Measurements from ENCODE around the gene PALMD.

The PALMD gene

GRCh38 chr1:99608058-99608457 is 37.9 kb upstream of the PALMD start:
- no peak overlapping the region for H3K27ac ChIP-seq
- H3K27me3 ChIP-seq (ENCODE audit: insufficient read depth, low read depth, severe bottlenecking) = no peaks in the 10 kb centered on the region
- TF ChIP-seq CTCF (IDR thresholded peaks at IDR 0.05; ENCODE audit: low read depth, low read length) = no peak
- no peak overlapping the region for H3K4me3 ChIP-seq (ENCODE audit: low read depth, low read length)
- H3K36me3 ChIP-seq = no peaks in the 10 kb centered on the region
- DNase-seq = no peak
- H3K9me3 ChIP-seq (ENCODE audit: severe bottlenecking) = peaks cover 3% of the 10 kb centered on the region

- no peak overlapping the region for H3K27ac ChIP-seq
- no peak for DNase-seq
Observed at GRCh38 chr1:99613716-99614115, 32.2 kb upstream of the PALMD start.

GRCh38 chr1:99614728-99615127 is 31.2 kb upstream of the PALMD start:
- Histone ChIP-seq H3K27ac (no peak overlapping the region), H3K4me3 (ENCODE audit: low read depth, low read length) (no peak overlapping the region), H3K9me3 (ENCODE audit: severe bottlenecking) (no peaks in the 10 kb centered on the region), H3K27me3 (ENCODE audit: insufficient read depth, low read depth, severe bottlenecking) (no peaks in the 10 kb centered on the region), H3K36me3 (no peaks in the 10 kb centered on the region)
- no peak for TF ChIP-seq CTCF (IDR thresholded peaks at IDR 0.05; ENCODE audit: low read depth, low read length)
- DNase-seq = no peak

More at GRCh38 chr1:99613716-99614115, 32.2 kb upstream of the PALMD start:
- Histone ChIP-seq H3K27me3 (ENCODE audit: insufficient read depth, low read depth, severe bottlenecking) (no peaks in the 10 kb centered on the region), H3K36me3 (no peaks in the 10 kb centered on the region), H3K4me3 (ENCODE audit: low read depth, low read length) (no peak overlapping the region), H3K9me3 (ENCODE audit: severe bottlenecking) (no peaks in the 10 kb centered on the region)
- TF ChIP-seq CTCF (IDR thresholded peaks at IDR 0.05; ENCODE audit: low read depth, low read length) = no peak

- no peak for DNase-seq
- no peak for TF ChIP-seq CTCF (IDR thresholded peaks at IDR 0.05; ENCODE audit: low read depth, low read length)
- H3K4me3 ChIP-seq (ENCODE audit: low read depth, low read length) = no peak overlapping the region
- H3K36me3 ChIP-seq = no peaks in the 10 kb centered on the region
- H3K9me3 ChIP-seq (ENCODE audit: severe bottlenecking) = no peaks in the 10 kb centered on the region
- no peak overlapping the region for H3K27ac ChIP-seq
- no peaks in the 10 kb centered on the region for H3K27me3 ChIP-seq (ENCODE audit: insufficient read depth, low read depth, severe bottlenecking)
Observed at GRCh38 chr1:99619583-99619982, 26.3 kb upstream of the PALMD start.

- no peak for TF ChIP-seq CTCF (IDR thresholded peaks at IDR 0.05; ENCODE audit: low read depth, low read length)
- Histone ChIP-seq H3K27me3 (ENCODE audit: insufficient read depth, low read depth, severe bottlenecking) (no peaks in the 10 kb centered on the region), H3K36me3 (no peaks in the 10 kb centered on the region), H3K27ac (no peak overlapping the region), H3K4me3 (ENCODE audit: low read depth, low read length) (no peak overlapping the region), H3K9me3 (ENCODE audit: severe bottlenecking) (no peaks in the 10 kb centered on the region)
- DNase-seq = no peak
Observed at GRCh38 chr1:99621340-99621901, 24.5 kb upstream of the PALMD start.

- no peaks in the 10 kb centered on the region for H3K36me3 ChIP-seq
- H3K27me3 ChIP-seq (ENCODE audit: insufficient read depth, low read depth, severe bottlenecking) = no peaks in the 10 kb centered on the region
- DNase-seq = no peak
- no peak overlapping the region for H3K4me3 ChIP-seq (ENCODE audit: low read depth, low read length)
- no peak overlapping the region for H3K27ac ChIP-seq
- no peak for TF ChIP-seq CTCF (IDR thresholded peaks at IDR 0.05; ENCODE audit: low read depth, low read length)
- no peaks in the 10 kb centered on the region for H3K9me3 ChIP-seq (ENCODE audit: severe bottlenecking)
Observed at GRCh38 chr1:99622702-99623347, 23.1 kb upstream of the PALMD start.
